KOPT-K1 (cell line): ENCODE data around the gene PARD3B.

Experiments
- H3K27ac ChIP-seq: fragments of 200-600 bp; sonication (generic); 2 replicates; pipeline ENCODE4 v1.5.1; 2016; ENCODE audit warnings: antibody characterized with exemption, mild to moderate bottlenecking, low read depth, low read length; ENCODE audit not compliant: poor library complexity, severe bottlenecking
- H3K36me3 ChIP-seq: fragments of 200-600 bp; sonication (generic); 2 replicates; pipeline ENCODE4 v1.5.1; 2017; ENCODE audit warnings: antibody characterized with exemption, mild to moderate bottlenecking, low read length, moderate library complexity; ENCODE audit not compliant: insufficient read depth
- H3K9me3 ChIP-seq: fragments of 200-600 bp; sonication (generic); 2 replicates; pipeline ENCODE4 v1.5.1; 2017; ENCODE audit warnings: antibody characterized with exemption, low read length, mild to moderate bottlenecking; ENCODE audit not compliant: insufficient read depth, poor library complexity, severe bottlenecking

Gene PARD3B

GRCh38 chr2:204933735-204934374, 388.6 kb downstream of the PARD3B start:
- H3K27ac ChIP-seq = no peak overlapping the region

GRCh38 chr2:204944927-204945326, 399.7 kb downstream of the PARD3B start:
- peaks cover 8% of the 10 kb centered on the region for H3K9me3 ChIP-seq
- no peak overlapping the region for H3K27ac ChIP-seq
- no peaks in the 10 kb centered on the region for H3K36me3 ChIP-seq

More at GRCh38 chr2:204933735-204934374, 388.6 kb downstream of the PARD3B start:
- Histone ChIP-seq H3K36me3 (no peaks in the 10 kb centered on the region), H3K9me3 (no peaks in the 10 kb centered on the region)

GRCh38 chr2:204945376-204945775, 400.1 kb downstream of the PARD3B start:
- Histone ChIP-seq H3K9me3 (peaks cover 8% of the 10 kb centered on the region), H3K36me3 (no peaks in the 10 kb centered on the region), H3K27ac (no peak overlapping the region)

GRCh38 chr2:204946892-204947291, 401.6 kb downstream of the PARD3B start:
- H3K27ac ChIP-seq = no peak overlapping the region
- H3K9me3 ChIP-seq = peaks cover 8% of the 10 kb centered on the region
- H3K36me3 ChIP-seq = no peaks in the 10 kb centered on the region

GRCh38 chr2:204947405-204947804, 402.1 kb downstream of the PARD3B start:
- Histone ChIP-seq H3K9me3 (peaks cover 8% of the 10 kb centered on the region), H3K36me3 (no peaks in the 10 kb centered on the region), H3K27ac (no peak overlapping the region)

GRCh38 chr2:204948024-204948763, 402.9 kb downstream of the PARD3B start:
- Histone ChIP-seq H3K27ac (no peak overlapping the region), H3K9me3 (peaks cover 8% of the 10 kb centered on the region), H3K36me3 (no peaks in the 10 kb centered on the region)

GRCh38 chr2:204948822-204949221, 403.5 kb downstream of the PARD3B start:
- Histone ChIP-seq H3K27ac (no peak overlapping the region), H3K36me3 (no peaks in the 10 kb centered on the region), H3K9me3 (peaks cover 8% of the 10 kb centered on the region)

- H3K9me3 ChIP-seq = no peaks in the 10 kb centered on the region
- no peak overlapping the region for H3K27ac ChIP-seq
- no peaks in the 10 kb centered on the region for H3K36me3 ChIP-seq
These were observed 405.5 kb downstream of the PARD3B start for GRCh38 chr2:204950695-204951346.

GRCh38 chr2:204958371-204958770, 413.1 kb downstream of the PARD3B start:
- Histone ChIP-seq H3K9me3 (no peaks in the 10 kb centered on the region), H3K27ac (no peak overlapping the region), H3K36me3 (no peaks in the 10 kb centered on the region)

- H3K36me3 ChIP-seq = no peaks in the 10 kb centered on the region
- no peak overlapping the region for H3K27ac ChIP-seq
- H3K9me3 ChIP-seq = no peaks in the 10 kb centered on the region
These were observed 419.1 kb downstream of the PARD3B start for GRCh38 chr2:204964414-204964813.

- H3K27ac ChIP-seq = no peak overlapping the region
- H3K36me3 ChIP-seq = no peaks in the 10 kb centered on the region
- H3K9me3 ChIP-seq = no peaks in the 10 kb centered on the region
These were observed 421.0 kb downstream of the PARD3B start for GRCh38 chr2:204966245-204966644.

GRCh38 chr2:204967199-204967960, 422.1 kb downstream of the PARD3B start:
- Histone ChIP-seq H3K27ac (no peak overlapping the region), H3K9me3 (no peaks in the 10 kb centered on the region), H3K36me3 (no peaks in the 10 kb centered on the region)

- H3K27ac ChIP-seq = no peak overlapping the region
These were observed 426.1 kb downstream of the PARD3B start for GRCh38 chr2:204971206-204971907.

GRCh38 chr2:204972161-204972560, 426.9 kb downstream of the PARD3B start:
- Histone ChIP-seq H3K27ac (no peak overlapping the region), H3K36me3 (no peaks in the 10 kb centered on the region), H3K9me3 (no peaks in the 10 kb centered on the region)

More at GRCh38 chr2:204971206-204971907, 426.1 kb downstream of the PARD3B start:
- Histone ChIP-seq H3K36me3 (no peaks in the 10 kb centered on the region), H3K9me3 (no peaks in the 10 kb centered on the region)
